Stimulated activated CD4-positive, alpha-beta T cell treated with anti-CD3 and anti-CD28 coated beads, TNF-alpha, amount 100 ng/mL, for 4 hours (primary cell): ENCODE results near the gene ANKRD45.
"Not testable (repeated sequence)": the region's sequence is repeated elsewhere in the genome, so short reads cannot be mapped to it uniquely, and the experiment has no call there.

Source experiments
- DNase-seq, 3 experiments: peaks; one replicate each; pipeline ENCODE4 v3.0.0-alpha.2; 2020; ENCODE audit warnings: low read depth in 3 of 3

ANKRD45 gene

GRCh38 chr1:173572201-173572873 is 97.3 kb downstream of the ANKRD45 start:
- no peak for DNase-seq

- DNase-seq = no peak
Measured at GRCh38 chr1:173570370-173571007, 99.2 kb downstream of the ANKRD45 start.

- no peak for DNase-seq
Measured at GRCh38 chr1:173568483-173568882, 101.2 kb downstream of the ANKRD45 start.

GRCh38 chr1:173563846-173564245 is 105.8 kb downstream of the ANKRD45 start:
- DNase-seq = not testable (repeated sequence)

- no peak for DNase-seq
Measured at GRCh38 chr1:173562813-173563212, 106.8 kb downstream of the ANKRD45 start.

- no peak for DNase-seq
Measured at GRCh38 chr1:173561263-173561662, 108.4 kb downstream of the ANKRD45 start.

- no peak for DNase-seq
Measured at GRCh38 chr1:173560285-173560880, 109.3 kb downstream of the ANKRD45 start.
